DOHH2 (cell line): Measurements from ENCODE around the gene NBAS.

Source experiments
- H3F3A ChIP-seq: fragments of 200-600 bp; sonication (generic), shearing (Covaris generic); 2 replicates; pipeline ENCODE4 v1.6.0; 2016; ENCODE audit warnings: antibody characterized with exemption, mild to moderate bottlenecking; ENCODE audit not compliant: control insufficient read depth, insufficient read depth
- H3K27ac ChIP-seq: fragments of 200-600 bp; sonication (generic); 2 replicates; pipeline ENCODE4 v1.5.1; 2014; ENCODE audit warnings: low read depth, mild to moderate bottlenecking, low read length, moderate library complexity
- H3K27me3 ChIP-seq: fragments of 200-600 bp; sonication (generic); 2 replicates; pipeline ENCODE4 v1.6.1; 2014; ENCODE audit warnings: mild to moderate bottlenecking, low read length, mixed read lengths; ENCODE audit not compliant: control insufficient read depth
- H3K36me3 ChIP-seq: fragments of 200-600 bp; sonication (generic); 2 replicates; pipeline ENCODE4 v1.6.1; 2014; ENCODE audit warnings: mild to moderate bottlenecking, low read length, moderate library complexity, mixed read lengths; ENCODE audit not compliant: control insufficient read depth
- H3K4me1 ChIP-seq: fragments of 200-600 bp; sonication (generic); 2 replicates; pipeline ENCODE4 v1.6.1; 2014; ENCODE audit warnings: mild to moderate bottlenecking, low read length, mixed read lengths; ENCODE audit not compliant: control insufficient read depth
- H3K4me2 ChIP-seq: fragments of 200-600 bp; sonication (generic); 2 replicates; pipeline ENCODE4 v1.6.0; 2014; ENCODE audit warnings: mild to moderate bottlenecking, low read length, moderate library complexity
- H3K4me3 ChIP-seq: fragments of 200-600 bp; sonication (generic); 2 replicates; pipeline ENCODE4 v1.5.1; 2014; ENCODE audit warnings: mild to moderate bottlenecking, low read length, mixed read lengths
- H3K79me2 ChIP-seq: fragments of 200-600 bp; sonication (generic); 2 replicates; pipeline ENCODE4 v1.6.1; 2014; ENCODE audit warnings: mild to moderate bottlenecking, low read length, mixed read lengths; ENCODE audit not compliant: control insufficient read depth
- H3K9me2 ChIP-seq: fragments of 200-600 bp; sonication (generic); replicated peaks from 2 replicates; pipeline ENCODE4 v1.6.1; 2014; ENCODE audit warnings: mild to moderate bottlenecking, low read length, mixed read lengths; ENCODE audit not compliant: control insufficient read depth
- H3K9me3 ChIP-seq: fragments of 200-600 bp; sonication (generic); 2 replicates; pipeline ENCODE4 v1.6.1; 2014; ENCODE audit warnings: antibody characterized with exemption, low read length, mixed read lengths; ENCODE audit not compliant: control insufficient read depth, insufficient read depth
- H4K20me1 ChIP-seq: fragments of 200-600 bp; sonication (generic); 2 replicates; pipeline ENCODE4 v1.6.0; 2014; ENCODE audit warnings: low read depth, mild to moderate bottlenecking, antibody characterized with exemption, low read length, moderate library complexity; ENCODE audit not compliant: control insufficient read depth, insufficient read depth
- EZH2phosphoT487 ChIP-seq: fragments of 200-600 bp; sonication (generic); IDR thresholded peaks from 2 replicates; pipeline ENCODE4 v1.6.1; 2017; ENCODE audit warnings: borderline replicate concordance, mild to moderate bottlenecking, antibody characterized with exemption, low read length, moderate library complexity, mixed read lengths
- TF ChIP-seq, protein P1 (sequence below): fragments of 200-600 bp; sonication (generic); IDR thresholded peaks from one replicate; pipeline ENCODE4 v1.5.1; 2014; ENCODE audit warnings: antibody characterized with exemption, mild to moderate bottlenecking, low read depth, low read length; ENCODE audit not compliant: poor library complexity, severe bottlenecking

The NBAS gene

GRCh38 chr2:15421753-15422152 lies 139.4 kb downstream of the NBAS start:
- Histone ChIP-seq H3K79me2 (no peaks in the 10 kb centered on the region), H4K20me1 (no peaks in the 10 kb centered on the region), H3K4me1 (no peaks in the 10 kb centered on the region), H3K9me3 (no peaks in the 10 kb centered on the region), H3K27me3 (no peaks in the 10 kb centered on the region), H3K4me2 (no peak overlapping the region), H3K27ac (no peak overlapping the region), H3F3A (no peaks in the 10 kb centered on the region), H3K36me3 (no peaks in the 10 kb centered on the region), H3K9me2 (no peaks in the 10 kb centered on the region), H3K4me3 (no peak overlapping the region)
- TF ChIP-seq, protein P1, sequence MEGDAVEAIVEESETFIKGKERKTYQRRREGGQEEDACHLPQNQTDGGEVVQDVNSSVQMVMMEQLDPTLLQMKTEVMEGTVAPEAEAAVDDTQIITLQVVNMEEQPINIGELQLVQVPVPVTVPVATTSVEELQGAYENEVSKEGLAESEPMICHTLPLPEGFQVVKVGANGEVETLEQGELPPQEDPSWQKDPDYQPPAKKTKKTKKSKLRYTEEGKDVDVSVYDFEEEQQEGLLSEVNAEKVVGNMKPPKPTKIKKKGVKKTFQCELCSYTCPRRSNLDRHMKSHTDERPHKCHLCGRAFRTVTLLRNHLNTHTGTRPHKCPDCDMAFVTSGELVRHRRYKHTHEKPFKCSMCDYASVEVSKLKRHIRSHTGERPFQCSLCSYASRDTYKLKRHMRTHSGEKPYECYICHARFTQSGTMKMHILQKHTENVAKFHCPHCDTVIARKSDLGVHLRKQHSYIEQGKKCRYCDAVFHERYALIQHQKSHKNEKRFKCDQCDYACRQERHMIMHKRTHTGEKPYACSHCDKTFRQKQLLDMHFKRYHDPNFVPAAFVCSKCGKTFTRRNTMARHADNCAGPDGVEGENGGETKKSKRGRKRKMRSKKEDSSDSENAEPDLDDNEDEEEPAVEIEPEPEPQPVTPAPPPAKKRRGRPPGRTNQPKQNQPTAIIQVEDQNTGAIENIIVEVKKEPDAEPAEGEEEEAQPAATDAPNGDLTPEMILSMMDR, result no peak
- no peak for TF ChIP-seq EZH2phosphoT487

GRCh38 chr2:15415748-15416147 lies 145.4 kb downstream of the NBAS start:
- Histone ChIP-seq H3K27me3 (no peaks in the 10 kb centered on the region), H3K79me2 (no peaks in the 10 kb centered on the region), H3K9me2 (no peaks in the 10 kb centered on the region), H4K20me1 (no peaks in the 10 kb centered on the region), H3F3A (no peaks in the 10 kb centered on the region), H3K9me3 (no peaks in the 10 kb centered on the region), H3K4me1 (peaks cover 6% of the 10 kb centered on the region), H3K4me2 (no peak overlapping the region), H3K4me3 (no peak overlapping the region), H3K27ac (no peak overlapping the region), H3K36me3 (peaks cover 10% of the 10 kb centered on the region)
- no peak for TF ChIP-seq EZH2phosphoT487
- TF ChIP-seq, protein P1, result no peak

DNA sequence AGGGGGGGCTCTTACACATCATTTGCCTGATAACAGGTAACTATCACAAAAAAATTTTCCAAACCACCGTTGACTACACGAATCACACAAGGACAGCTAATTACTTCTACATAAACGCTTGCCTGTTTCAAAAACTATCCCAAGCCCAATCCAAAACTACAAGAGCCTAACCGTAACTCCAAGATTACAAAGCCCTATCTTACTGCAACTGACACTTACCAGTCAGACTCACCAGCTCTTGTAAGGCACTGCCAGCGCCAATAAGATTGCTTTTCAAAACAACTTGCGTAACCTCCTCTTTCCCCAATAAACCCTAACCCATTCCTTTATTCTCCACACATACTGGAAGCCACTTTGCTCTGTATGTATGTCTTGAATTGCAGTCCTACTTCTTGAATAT lies 148.4 kb downstream of the NBAS start:
- Histone ChIP-seq H3K79me2 (no peaks in the 10 kb centered on the region), H3K4me1 (peaks cover 6% of the 10 kb centered on the region), H3K36me3 (peaks cover 10% of the 10 kb centered on the region), H3K4me3 (no peak overlapping the region), H3K27ac (no peak overlapping the region), H4K20me1 (no peaks in the 10 kb centered on the region), H3K27me3 (no peaks in the 10 kb centered on the region), H3K9me3 (no peaks in the 10 kb centered on the region), H3F3A (no peaks in the 10 kb centered on the region), H3K4me2 (no peak overlapping the region), H3K9me2 (no peaks in the 10 kb centered on the region)
- TF ChIP-seq, protein P1, result no peak
- TF ChIP-seq EZH2phosphoT487, result no peak

- no peak overlapping the region for H3K27ac ChIP-seq
- no peak overlapping the region for H3K4me2 ChIP-seq
- no peaks in the 10 kb centered on the region for H3K9me3 ChIP-seq
- no peaks in the 10 kb centered on the region for H4K20me1 ChIP-seq
- no peaks in the 10 kb centered on the region for H3K79me2 ChIP-seq
- H3K4me1 ChIP-seq, result peaks cover 6% of the 10 kb centered on the region
- H3K4me3 ChIP-seq, result no peak overlapping the region
- TF ChIP-seq EZH2phosphoT487, result no peak
- TF ChIP-seq, protein P1, result no peak
- H3K27me3 ChIP-seq, result no peaks in the 10 kb centered on the region
- H3K36me3 ChIP-seq, result peaks cover 10% of the 10 kb centered on the region
- H3F3A ChIP-seq, result no peaks in the 10 kb centered on the region
- no peaks in the 10 kb centered on the region for H3K9me2 ChIP-seq
Measured at GRCh38 chr2:15412309-15412708, 148.8 kb downstream of the NBAS start.
